ENCODE results near the gene CRPPA. TPM values are rescaled to one million over a fixed set of nuclear protein-coding genes. Genes with fewer than 3 reads are reported as not detected.
"Not testable (repeated sequence)": the region's sequence is repeated elsewhere in the genome, so short reads cannot be mapped to it uniquely, and the experiment has no call there.

CRPPA gene
- total and polyA plus RNA-seq, 11 donors, result 0.98 to 8.5 (median 6.0) TPM

GRCh38 chr7:16455591-16455990 lies 34.3 kb upstream of the CRPPA start:
- TF ChIP-seq CTCF (IDR thresholded peaks at IDR 0.05) (no peak), POLR2A (IDR thresholded peaks at IDR 0.05) (no peak)
- Histone ChIP-seq H3K9me3 (peaks cover 0 to 6% (median 0%) of the 10 kb centered on the region in 12 donors), H3K4me3 (no peak overlapping the region), H3K4me1 (peaks cover 0 to 5% (median 0%) of the 10 kb centered on the region in 12 donors), H3K27me3 (no peaks in the 10 kb centered on the region), H3K36me3 (no peaks in the 10 kb centered on the region), H3K27ac (no peak overlapping the region)
- WGBS, 4 donors, result 63 to 70% (median 67%) methylated on average over 1 of the region's 1 CpG
- ATAC-seq, result no peak
- intact Hi-C loops (cut with DNase I), result no loop called here
- DNase-seq, result no peak

- no peak for ATAC-seq
- intact Hi-C loops (cut with DNase I), result no loop called here
- no peaks in the 10 kb centered on the region for H3K36me3 ChIP-seq
- H3K9me3 ChIP-seq, result no peaks in the 10 kb centered on the region
- no peak overlapping the region for H3K4me3 ChIP-seq
- no peaks in the 10 kb centered on the region for H3K27me3 ChIP-seq
- peaks cover 0 to 4% (median 0%) of the 10 kb centered on the region in 12 donors for H3K4me1 ChIP-seq
- no peak for TF ChIP-seq POLR2A (IDR thresholded peaks at IDR 0.05)
- H3K27ac ChIP-seq, result no peak overlapping the region
- no peak for DNase-seq
- WGBS, 4 donors, result 86 to 90% (median 88%) methylated on average over 6 of the region's 6 CpGs
These were observed 29.0 kb upstream of the CRPPA start for GRCh38 chr7:16450366-16450765.

- H3K9me3 ChIP-seq, result no peaks in the 10 kb centered on the region
- no peak for ATAC-seq
- H3K4me1 ChIP-seq, result peaks cover 0 to 4% (median 0%) of the 10 kb centered on the region in 12 donors
- intact Hi-C loops (cut with DNase I), result no loop called here
- no peak for TF ChIP-seq CTCF (IDR thresholded peaks at IDR 0.05)
- TF ChIP-seq POLR2A (IDR thresholded peaks at IDR 0.05), result no peak
- DNase-seq, result no peak
- H3K27me3 ChIP-seq, result no peaks in the 10 kb centered on the region
- no peak overlapping the region for H3K4me3 ChIP-seq
- WGBS, 4 donors, result 40 to 51% (median 43%) methylated on average over 1 of the region's 1 CpG
- H3K36me3 ChIP-seq, result no peaks in the 10 kb centered on the region
- no peak overlapping the region for H3K27ac ChIP-seq
These were observed 26.5 kb upstream of the CRPPA start for GRCh38 chr7:16447876-16448275.

- intact Hi-C loops (cut with DNase I), result no loop called here
- H3K27me3 ChIP-seq, result no peaks in the 10 kb centered on the region
- no peak for ATAC-seq
- no peak overlapping the region for H3K27ac ChIP-seq
- no peaks in the 10 kb centered on the region for H3K36me3 ChIP-seq
- no peaks in the 10 kb centered on the region for H3K9me3 ChIP-seq
- no peak for TF ChIP-seq CTCF (IDR thresholded peaks at IDR 0.05)
- no peak for TF ChIP-seq POLR2A (IDR thresholded peaks at IDR 0.05)
- DNase-seq, result no peak
- H3K4me1 ChIP-seq, result peaks cover 0 to 4% (median 0%) of the 10 kb centered on the region in 12 donors
- H3K4me3 ChIP-seq, result no peak overlapping the region
- 93 to 99% (median 96%) methylated on average over 1 of the region's 1 CpG for WGBS, 4 donors
These were observed 25.2 kb upstream of the CRPPA start for GRCh38 chr7:16446508-16446907.

GRCh38 chr7:16443871-16444270 lies 22.5 kb upstream of the CRPPA start:
- intact Hi-C loops (cut with DNase I); H3K4me3 ChIP-seq; H3K9me3 ChIP-seq; DNase-seq; H3K36me3 ChIP-seq; H3K27me3 ChIP-seq; H3K4me1 ChIP-seq; ATAC-seq; H3K27ac ChIP-seq: not testable (repeated sequence)
- WGBS, 4 donors, result 88 to 95% (median 92%) methylated on average over 2 of the region's 2 CpGs
